Peyer's patch (tissue), 4 donors: ENCODE measurements around the gene VAV2.

ENCODE experiments used
- POLR2A ChIP-seq, 2 donors: fragments of 450-650 bp; IDR thresholded peaks; one replicate each; pipeline ENCODE4 v1.5.1; 2017; ENCODE audit warnings: antibody characterized with exemption in 2 of 2, mild to moderate bottlenecking in 2 of 2, moderate library complexity in 2 of 2
- TF ChIP-seq, protein P1 (sequence below), 6 experiments: fragments of 450-650 bp in 4 of 6; fragments of 200-600 bp in 2 of 6; sonication (generic) in 1 of 6; IDR thresholded peaks; one replicate each; pipeline ENCODE4 v1.5.1; 2017 to 2019; ENCODE audit warnings: antibody characterized with exemption in 6 of 6, mild to moderate bottlenecking in 3 of 6, moderate library complexity in 1 of 6

DNA sequence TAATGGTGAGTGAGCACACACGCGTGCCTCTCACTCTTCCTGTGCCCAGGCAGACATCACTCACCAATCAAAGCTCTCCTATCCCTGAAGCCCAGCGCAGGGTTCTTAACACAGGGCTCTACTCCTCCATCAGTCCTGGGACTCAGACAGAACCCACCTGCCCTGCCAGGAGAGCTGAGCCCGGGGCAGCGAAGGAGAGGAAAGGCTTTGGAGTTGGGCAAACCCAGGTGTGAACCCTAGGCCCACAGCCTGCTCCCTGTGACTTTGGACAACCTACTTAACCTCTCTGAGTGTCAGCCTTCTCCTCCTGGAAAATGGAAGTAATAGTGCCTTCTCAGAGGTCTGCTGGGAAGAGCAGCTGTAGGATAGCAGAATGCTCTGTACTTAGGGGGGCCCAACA, 155.3 kb downstream of the VAV2 start:
- TF ChIP-seq, protein P1, sequence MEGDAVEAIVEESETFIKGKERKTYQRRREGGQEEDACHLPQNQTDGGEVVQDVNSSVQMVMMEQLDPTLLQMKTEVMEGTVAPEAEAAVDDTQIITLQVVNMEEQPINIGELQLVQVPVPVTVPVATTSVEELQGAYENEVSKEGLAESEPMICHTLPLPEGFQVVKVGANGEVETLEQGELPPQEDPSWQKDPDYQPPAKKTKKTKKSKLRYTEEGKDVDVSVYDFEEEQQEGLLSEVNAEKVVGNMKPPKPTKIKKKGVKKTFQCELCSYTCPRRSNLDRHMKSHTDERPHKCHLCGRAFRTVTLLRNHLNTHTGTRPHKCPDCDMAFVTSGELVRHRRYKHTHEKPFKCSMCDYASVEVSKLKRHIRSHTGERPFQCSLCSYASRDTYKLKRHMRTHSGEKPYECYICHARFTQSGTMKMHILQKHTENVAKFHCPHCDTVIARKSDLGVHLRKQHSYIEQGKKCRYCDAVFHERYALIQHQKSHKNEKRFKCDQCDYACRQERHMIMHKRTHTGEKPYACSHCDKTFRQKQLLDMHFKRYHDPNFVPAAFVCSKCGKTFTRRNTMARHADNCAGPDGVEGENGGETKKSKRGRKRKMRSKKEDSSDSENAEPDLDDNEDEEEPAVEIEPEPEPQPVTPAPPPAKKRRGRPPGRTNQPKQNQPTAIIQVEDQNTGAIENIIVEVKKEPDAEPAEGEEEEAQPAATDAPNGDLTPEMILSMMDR (IDR thresholded peaks at IDR 0.05): no peak
- no peak for TF ChIP-seq POLR2A (IDR thresholded peaks at IDR 0.05)
